HG03520 (cell line): Measurements from ENCODE around the gene CATSPERZ.

ENCODE experiments used
- ATAC-seq: cut with Tn5 transposase; IDR thresholded peaks from one replicate; pipeline ENCODE4 v1.9.1; 2021; ENCODE audit warnings: mild to moderate bottlenecking, moderate library complexity; ENCODE audit not compliant: unreplicated experiment

Gene CATSPERZ

GRCh38 chr11:64284048-64284961 is 15.9 kb upstream of the CATSPERZ start, which contains the start of gene BAD:
Gene BAD (minus strand): TSS chr11:64284665. CDS start chr11:64284368, 297 bp downstream.
- peak; percentile 64 for ATAC-seq

- ATAC-seq = peak; percentile 54
Observed at GRCh38 chr11:64284962-64285884, 14.9 kb upstream of the CATSPERZ start, which contains the start of gene GPR137. Gene GPR137 (plus strand): TSS chr11:64285848. CDS start chr11:64286525, 677 bp downstream.

- ATAC-seq = no peak
Observed at GRCh38 chr11:64285885-64286800, 14.0 kb upstream of the CATSPERZ start.

GRCh38 chr11:64286801-64287159 is 13.4 kb upstream of the CATSPERZ start:
- no peak for ATAC-seq

- ATAC-seq = no peak
Observed at GRCh38 chr11:64287676-64288352, 12.3 kb upstream of the CATSPERZ start.

GRCh38 chr11:64288353-64288750 is 11.8 kb upstream of the CATSPERZ start:
- no peak for ATAC-seq

GRCh38 chr11:64289002-64289564 is 11.1 kb upstream of the CATSPERZ start:
- no peak for ATAC-seq

GRCh38 chr11:64290352-64291261 is 9.6 kb upstream of the CATSPERZ start:
- ATAC-seq = no peak

- ATAC-seq = no peak
Observed at GRCh38 chr11:64291262-64291751, 8.9 kb upstream of the CATSPERZ start, which contains the start of gene KCNK4. Gene KCNK4 (plus strand): TSS chr11:64291302. CDS start chr11:64293019, 1,717 bp downstream.

- ATAC-seq = no peak
Observed at GRCh38 chr11:64291752-64292459, 8.3 kb upstream of the CATSPERZ start.

GRCh38 chr11:64292460-64293254 is 7.5 kb upstream of the CATSPERZ start:
- ATAC-seq = no peak

- ATAC-seq = no peak
Observed at GRCh38 chr11:64294774-64295173, 5.4 kb upstream of the CATSPERZ start.

GRCh38 chr11:64295760-64296159 is 4.4 kb upstream of the CATSPERZ start:
- no peak for ATAC-seq

GRCh38 chr11:64296236-64296635 is 3.9 kb upstream of the CATSPERZ start:
- ATAC-seq = no peak

- no peak for ATAC-seq
Observed at GRCh38 chr11:64296830-64297698, 3.1 kb upstream of the CATSPERZ start.
